HEK293 (cell line): ENCODE data around the gene JPH3.

Experiments
- CTCF ChIA-PET: fragments of 350-600 bp; formaldehyde crosslinking; extraction: SDS; loops from one replicate; lab custom pipeline; 2021; ENCODE audit warnings: antibody characterized with exemption; lab: Yijun Ruan, JAX
- POLR2A ChIA-PET: fragments of 300-600 bp; formaldehyde crosslinking; extraction: SDS; loops from one replicate; lab custom pipeline; 2020; ENCODE audit warnings: antibody characterized with exemption, inconsistent platforms; lab: Yijun Ruan, JAX
- H3K27ac ChIP-seq: fragments of 200-500 bp; sonication (Bioruptor generic); 2 replicates; pipeline ENCODE4 v1.5.1; 2014; ENCODE audit warnings: low read depth, low read length, control low read depth, inconsistent platforms; ENCODE audit errors: extremely low read depth
- H3K36me3 ChIP-seq, 2 experiments: fragments of 200-500 bp in 1 of 2; sonication (Bioruptor generic) in 1 of 2; 1 replicate in 1 of 2; 2 replicates in 1 of 2; pipeline ENCODE4 v1.5.1; 2014 to 2017; ENCODE audit warnings: inconsistent platforms in 2 of 2, low read length in 2 of 2; ENCODE audit not compliant: control insufficient read depth in 2 of 2, insufficient read depth in 1 of 2
- H3K4me1 ChIP-seq: fragments of 200-500 bp; sonication (Bioruptor generic); 2 replicates; pipeline ENCODE4 v1.5.1; 2014; ENCODE audit warnings: mild to moderate bottlenecking, low read length, inconsistent platforms; ENCODE audit not compliant: control insufficient read depth, insufficient read depth
- H3K4me3 ChIP-seq: 2 replicates; pipeline ENCODE4 v1.5.1; 2011; ENCODE audit warnings: low read depth, mild to moderate bottlenecking, control low read depth, low read length, moderate library complexity
- H3K9me3 ChIP-seq: fragments of 200-500 bp; sonication (Bioruptor generic); 2 replicates; pipeline ENCODE4 v1.5.1; 2014; ENCODE audit warnings: low read depth, low read length, inconsistent platforms; ENCODE audit not compliant: control insufficient read depth, insufficient read depth
- FEZF1 ChIP-seq: fragments of 450-650 bp; formaldehyde crosslinking; IDR thresholded peaks from 2 replicates; pipeline ENCODE4 v1.5.1; 2016; ENCODE audit warnings: missing biosample characterization, missing genetic modification characterization
- GFI1B ChIP-seq: fragments of 450-650 bp; formaldehyde crosslinking; IDR thresholded peaks from 2 replicates; pipeline ENCODE4 v1.5.1; 2016; ENCODE audit warnings: missing biosample characterization, missing genetic modification characterization
- INSM2 ChIP-seq: fragments of 450-650 bp; formaldehyde crosslinking; IDR thresholded peaks from 2 replicates; pipeline ENCODE4 v1.5.1; 2016; ENCODE audit warnings: missing biosample characterization, missing genetic modification characterization
- KLF16 ChIP-seq: fragments of 450-650 bp; formaldehyde crosslinking; IDR thresholded peaks from 2 replicates; pipeline ENCODE4 v1.5.1; 2017; ENCODE audit warnings: missing biosample characterization, missing genetic modification characterization
- ZBTB7A ChIP-seq: fragments of 450-650 bp; formaldehyde crosslinking; IDR thresholded peaks from 2 replicates; pipeline ENCODE4 v1.5.1; 2016; ENCODE audit warnings: low read depth, missing biosample characterization, missing genetic modification characterization
- ZIC2 ChIP-seq: fragments of 450-650 bp; formaldehyde crosslinking; IDR thresholded peaks from 2 replicates; pipeline ENCODE4 v1.5.1; 2016; ENCODE audit warnings: missing biosample characterization, missing genetic modification characterization
- ZNF10 ChIP-seq: fragments of 450-650 bp; formaldehyde crosslinking; IDR thresholded peaks from 2 replicates; pipeline ENCODE4 v1.5.1; 2017; ENCODE audit warnings: missing biosample characterization, missing genetic modification characterization
- ZNF112 ChIP-seq: fragments of 450-650 bp; formaldehyde crosslinking; IDR thresholded peaks from 2 replicates; pipeline ENCODE4 v1.5.0; 2017; ENCODE audit warnings: missing biosample characterization, missing genetic modification characterization
- ZNF138 ChIP-seq: fragments of 450-650 bp; formaldehyde crosslinking; IDR thresholded peaks from 2 replicates; pipeline ENCODE4 v1.5.1; 2016; ENCODE audit warnings: missing biosample characterization, missing genetic modification characterization, borderline replicate concordance
- ZNF211 ChIP-seq: fragments of 450-650 bp; formaldehyde crosslinking; IDR thresholded peaks from 2 replicates; pipeline ENCODE4 v1.5.1; 2016; ENCODE audit warnings: low read depth, missing biosample characterization, missing genetic modification characterization
- ZNF311 ChIP-seq: fragments of 450-650 bp; formaldehyde crosslinking; IDR thresholded peaks from 2 replicates; pipeline ENCODE4 v1.5.1; 2017; ENCODE audit warnings: missing biosample characterization, missing genetic modification characterization, borderline replicate concordance
- ZNF335 ChIP-seq: fragments of 450-650 bp; formaldehyde crosslinking; conservative IDR thresholded peaks from 2 replicates; pipeline ENCODE4 v1.5.1; 2016; ENCODE audit warnings: missing biosample characterization, missing genetic modification characterization
- ZNF354C ChIP-seq: fragments of 450-650 bp; formaldehyde crosslinking; IDR thresholded peaks from 2 replicates; pipeline ENCODE4 v1.5.1; 2016; ENCODE audit warnings: missing biosample characterization, missing genetic modification characterization, low read depth, borderline replicate concordance
- ZNF514 ChIP-seq: fragments of 450-650 bp; formaldehyde crosslinking; IDR thresholded peaks from 2 replicates; pipeline ENCODE4 v1.5.1; 2016; ENCODE audit warnings: missing biosample characterization, missing genetic modification characterization
- ZNF624 ChIP-seq: fragments of 450-650 bp; formaldehyde crosslinking; IDR thresholded peaks from 2 replicates; pipeline ENCODE4 v1.5.1; 2017; ENCODE audit warnings: missing biosample characterization, missing genetic modification characterization
- ZNF629 ChIP-seq: fragments of 450-650 bp; formaldehyde crosslinking; IDR thresholded peaks from 2 replicates; pipeline ENCODE4 v1.5.1; 2017; ENCODE audit warnings: missing biosample characterization, missing genetic modification characterization
- ZNF677 ChIP-seq: fragments of 450-650 bp; IDR thresholded peaks from 2 replicates; pipeline ENCODE4 v1.5.0; 2018; ENCODE audit warnings: missing biosample characterization, mild to moderate bottlenecking, missing genetic modification characterization, moderate library complexity
- TF ChIP-seq, protein P1 (sequence below): fragments of 450-650 bp; formaldehyde crosslinking; IDR thresholded peaks from 2 replicates; pipeline ENCODE4 v1.5.1; 2016; ENCODE audit warnings: missing biosample characterization, missing genetic modification characterization
- TF ChIP-seq, protein P2 (sequence below): fragments of 450-650 bp; formaldehyde crosslinking; IDR thresholded peaks from 2 replicates; pipeline ENCODE4 v1.5.1; 2016; ENCODE audit warnings: missing biosample characterization, missing genetic modification characterization
- TF ChIP-seq, protein P3 (sequence below): sonication (generic); formaldehyde crosslinking; IDR thresholded peaks from 2 replicates; pipeline ENCODE4 v1.8.1; 2022; ENCODE audit warnings: mild to moderate bottlenecking, moderate library complexity, missing genetic modification reagents

Gene JPH3

DNA sequence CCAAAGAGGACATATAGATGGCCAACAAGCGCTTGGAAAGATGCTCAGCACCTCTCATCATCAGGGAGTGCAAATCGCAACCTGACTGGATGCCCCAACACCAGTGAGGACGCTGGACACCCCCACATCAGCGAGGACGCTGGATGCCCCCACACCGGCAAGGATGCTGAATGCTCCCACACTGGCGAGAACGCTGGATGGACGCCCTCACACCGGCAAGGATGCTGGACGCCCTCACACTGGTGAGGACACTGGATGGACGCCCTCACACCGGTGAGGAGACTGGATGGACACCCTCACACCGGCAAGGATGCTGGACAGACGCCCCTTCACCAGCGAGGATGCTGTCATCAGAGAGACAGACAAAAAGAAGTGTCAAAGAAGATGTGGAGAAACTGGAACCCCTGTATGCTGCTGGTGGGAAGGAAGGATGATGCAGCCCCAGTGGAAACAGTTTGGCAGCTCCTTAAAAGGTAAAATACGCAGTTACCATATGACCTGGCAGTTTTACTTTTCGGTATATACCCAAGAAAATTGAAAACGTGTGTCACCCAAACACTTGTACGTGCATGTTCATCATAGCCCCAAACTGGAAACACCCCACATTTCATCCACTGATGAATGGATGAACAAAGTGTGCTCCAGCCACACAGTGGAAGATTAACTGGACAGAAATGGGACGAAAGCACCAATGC is 10.1 kb upstream of the JPH3 start:
- H3K9me3 ChIP-seq, result no peaks in the 10 kb centered on the region
- ChIA-PET POLR2A (no interaction called here), CTCF (no interaction called here)
- H3K27ac ChIP-seq, result no peak overlapping the region
- no peak overlapping the region for H3K4me3 ChIP-seq
- H3K4me1 ChIP-seq, result no peaks in the 10 kb centered on the region
- TF ChIP-seq, protein P1, sequence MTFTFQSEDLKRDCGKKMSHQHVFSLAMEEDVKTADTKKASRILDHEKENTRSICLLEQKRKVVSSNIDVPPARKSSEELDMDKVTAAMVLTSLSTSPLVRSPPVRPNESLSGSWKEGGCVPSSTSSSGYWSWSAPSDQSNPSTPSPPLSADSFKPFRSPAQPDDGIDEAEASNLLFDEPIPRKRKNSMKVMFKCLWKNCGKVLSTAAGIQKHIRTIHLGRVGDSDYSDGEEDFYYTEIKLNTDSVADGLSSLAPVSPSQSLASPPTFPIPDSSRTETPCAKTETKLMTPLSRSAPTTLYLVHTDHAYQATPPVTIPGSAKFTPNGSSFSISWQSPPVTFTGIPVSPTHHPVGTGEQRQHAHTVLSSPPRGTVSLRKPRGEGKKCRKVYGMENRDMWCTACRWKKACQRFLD (tag by site-specific recombination), result no peak
- TF ChIP-seq FEZF1, result no peak
- no peak for TF ChIP-seq ZNF311 (tag by site-specific recombination)
- no peaks in the 10 kb centered on the region for H3K36me3 ChIP-seq

GRCh38 chr16:87593710-87594258 is 8.5 kb upstream of the JPH3 start:
- POLR2A ChIA-PET, result no interaction called here
- no peak overlapping the region for H3K27ac ChIP-seq
- H3K9me3 ChIP-seq, result no peaks in the 10 kb centered on the region
- no peaks in the 10 kb centered on the region for H3K4me1 ChIP-seq
- TF ChIP-seq ZNF211 (tag by site-specific recombination), result no peak
- no peak for TF ChIP-seq ZNF677 (tag by site-specific recombination)
- no peak for TF ChIP-seq ZNF629 (tag by site-specific recombination)
- no peak for TF ChIP-seq ZIC2 (tag by site-specific recombination)
- TF ChIP-seq, protein P2, sequence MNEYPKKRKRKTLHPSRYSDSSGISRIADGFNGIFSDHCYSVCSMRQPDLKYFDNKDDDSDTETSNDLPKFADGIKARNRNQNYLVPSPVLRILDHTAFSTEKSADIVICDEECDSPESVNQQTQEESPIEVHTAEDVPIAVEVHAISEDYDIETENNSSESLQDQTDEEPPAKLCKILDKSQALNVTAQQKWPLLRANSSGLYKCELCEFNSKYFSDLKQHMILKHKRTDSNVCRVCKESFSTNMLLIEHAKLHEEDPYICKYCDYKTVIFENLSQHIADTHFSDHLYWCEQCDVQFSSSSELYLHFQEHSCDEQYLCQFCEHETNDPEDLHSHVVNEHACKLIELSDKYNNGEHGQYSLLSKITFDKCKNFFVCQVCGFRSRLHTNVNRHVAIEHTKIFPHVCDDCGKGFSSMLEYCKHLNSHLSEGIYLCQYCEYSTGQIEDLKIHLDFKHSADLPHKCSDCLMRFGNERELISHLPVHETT (tag by site-specific recombination), result no peak
- TF ChIP-seq ZBTB7A (tag by site-specific recombination), result no peak
- no peak for TF ChIP-seq ZNF112
- no peak for TF ChIP-seq GFI1B (tag by site-specific recombination)
- no peak for TF ChIP-seq ZNF514 (tag by site-specific recombination)
- TF ChIP-seq ZNF354C (tag by site-specific recombination), result no peak
- TF ChIP-seq INSM2, result no peak
- no peak for TF ChIP-seq ZNF335
- no peak for TF ChIP-seq ZNF138 (tag by site-specific recombination)
- no peak for TF ChIP-seq KLF16 (tag by site-specific recombination)
- TF ChIP-seq ZNF624 (tag by site-specific recombination), result no peak
- TF ChIP-seq, protein P3, sequence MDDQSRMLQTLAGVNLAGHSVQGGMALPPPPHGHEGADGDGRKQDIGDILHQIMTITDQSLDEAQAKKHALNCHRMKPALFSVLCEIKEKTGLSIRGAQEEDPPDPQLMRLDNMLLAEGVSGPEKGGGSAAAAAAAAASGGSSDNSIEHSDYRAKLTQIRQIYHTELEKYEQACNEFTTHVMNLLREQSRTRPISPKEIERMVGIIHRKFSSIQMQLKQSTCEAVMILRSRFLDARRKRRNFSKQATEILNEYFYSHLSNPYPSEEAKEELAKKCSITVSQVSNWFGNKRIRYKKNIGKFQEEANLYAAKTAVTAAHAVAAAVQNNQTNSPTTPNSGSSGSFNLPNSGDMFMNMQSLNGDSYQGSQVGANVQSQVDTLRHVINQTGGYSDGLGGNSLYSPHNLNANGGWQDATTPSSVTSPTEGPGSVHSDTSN, result no peak
- TF ChIP-seq ZNF10 (tag by site-specific recombination), result no peak
- CTCF ChIA-PET, result interaction anchor here (0.9 to 1.3 kb wide), 2 partner anchors 42 to 175 kb away, joined by 3 read pairs; no protein-coding TSS in a partner anchor
- no peaks in the 10 kb centered on the region for H3K36me3 ChIP-seq
- no peak overlapping the region for H3K4me3 ChIP-seq
